Natural killer cell (primary cell): ENCODE results near the gene SERPINF2. TPM values are rescaled to one million over a fixed set of nuclear protein-coding genes. Genes with fewer than 3 reads are reported as not detected.

Source experiments
- ATAC-seq, 3 donors: fragments of 150-1000 bp in 2 of 3; fragments of 200-7000 bp in 1 of 3; cut with Tn5 transposase; 1 replicate in 1 of 3; 2 replicates in 2 of 3; pipeline ENCODE4 v1.10.0; 2021; ENCODE audit warnings: mild to moderate bottlenecking in 2 of 3, moderate library complexity in 2 of 3
- DNase-seq, 2 donors: peaks; one replicate each; pipeline versions ENCODE4 v3.0.0 to v3.0.0-alpha.2; 2013 to 2021; ENCODE audit warnings: mixed read lengths in 1 of 2
- H3K27ac ChIP-seq: one replicate; pipeline ENCODE4 v1.5.1; 2013; ENCODE audit warnings: mild to moderate bottlenecking, low read length
- H3K27me3 ChIP-seq: one replicate; pipeline ENCODE4 v1.6.1; 2013; ENCODE audit warnings: low read length; ENCODE audit not compliant: control insufficient read depth, insufficient read depth
- H3K36me3 ChIP-seq: one replicate; pipeline ENCODE4 v1.6.1; 2013; ENCODE audit warnings: low read length; ENCODE audit not compliant: control insufficient read depth, insufficient read depth
- H3K4me1 ChIP-seq: one replicate; pipeline ENCODE4 v1.6.1; 2013; ENCODE audit warnings: low read length; ENCODE audit not compliant: control insufficient read depth, insufficient read depth
- H3K4me3 ChIP-seq: one replicate; pipeline ENCODE4 v1.5.1; 2013; ENCODE audit warnings: low read length
- H3K9me3 ChIP-seq: one replicate; pipeline ENCODE4 v1.6.1; 2013; ENCODE audit warnings: low read length; ENCODE audit not compliant: control insufficient read depth, insufficient read depth
- H3K27ac Mint-ChIP-seq, 2 donors: one replicate each; pipeline ENCODE4 v1.8.0; 2022; ENCODE audit warnings: mild to moderate bottlenecking in 2 of 2, mixed read lengths in 2 of 2, moderate library complexity in 1 of 2
- H3K27me3 Mint-ChIP-seq, 2 donors: one replicate each; pipeline ENCODE4 v1.8.0; 2022; ENCODE audit warnings: low read depth in 2 of 2, mixed read lengths in 2 of 2
- H3K36me3 Mint-ChIP-seq: one replicate; pipeline ENCODE4 v1.8.0; 2022; ENCODE audit warnings: mixed read lengths
- H3K4me1 Mint-ChIP-seq, 2 donors: one replicate each; pipeline ENCODE4 v1.8.0; 2022; ENCODE audit warnings: mixed read lengths in 2 of 2
- H3K4me3 Mint-ChIP-seq: one replicate; pipeline ENCODE4 v1.8.0; 2022; ENCODE audit warnings: mild to moderate bottlenecking, moderate library complexity, mixed read lengths
- H3K9me3 Mint-ChIP-seq, 2 donors: one replicate each; pipeline ENCODE4 v1.8.0; 2022; ENCODE audit warnings: mixed read lengths in 2 of 2
- WGBS: methylation state at CpG from one replicate; pipeline ENCODE4 v1.1.7; 2013; ENCODE audit warnings: missing lambda C conversion rate; ENCODE audit not compliant: insufficient coverage; 5-methylcytosine and 5-hydroxymethylcytosine counted together
- intact Hi-C: fragments of 100-400 bp; cut with micrococcal nuclease; formaldehyde crosslinking; loops from one replicate; pipeline ENCODE4 v1.14.2; 2022
- total RNA-seq, 4 donors: library from RNA; stranded (reverse); fragments of 120-200 nt in 1 of 4; gene quantifications; one replicate each; pipeline versions ENCODE4 v1.2.3 to v1.2.4, GENCODE V29; 2013 to 2022
- TF ChIP-seq, protein P1 (sequence below): fragments of 200-600 bp; IDR thresholded peaks from one replicate; pipeline ENCODE4 v1.8.0; 2022; ENCODE audit warnings: antibody characterized with exemption

SERPINF2 gene
- total RNA-seq, 3 donors from 2014 or later (not counting 1 experiment from before 2014, with no cell fraction given): 0.47 to 0.84 (median 0.48) TPM

- Histone ChIP-seq H3K36me3 (no peaks in the 10 kb centered on the region), H3K4me1 (peaks cover 17% of the 10 kb centered on the region), H3K27ac (no peak overlapping the region), H3K27me3 (no peaks in the 10 kb centered on the region), H3K9me3 (no peaks in the 10 kb centered on the region), H3K4me3 (no peak overlapping the region)
- Mint-ChIP-seq H3K27me3 (peaks cover 0 to 8% of the 10 kb centered on the region in 2 donors), H3K9me3 (no peaks in the 10 kb centered on the region), H3K27ac (no peak overlapping the region), H3K36me3 (no peaks in the 10 kb centered on the region), H3K4me3 (no peak overlapping the region), H3K4me1 (peaks cover 0 to 15% of the 10 kb centered on the region in 2 donors)
- DNase-seq (no peak), ATAC-seq (no peak)
- intact Hi-C loops: no loop called here
- TF ChIP-seq, protein P1, sequence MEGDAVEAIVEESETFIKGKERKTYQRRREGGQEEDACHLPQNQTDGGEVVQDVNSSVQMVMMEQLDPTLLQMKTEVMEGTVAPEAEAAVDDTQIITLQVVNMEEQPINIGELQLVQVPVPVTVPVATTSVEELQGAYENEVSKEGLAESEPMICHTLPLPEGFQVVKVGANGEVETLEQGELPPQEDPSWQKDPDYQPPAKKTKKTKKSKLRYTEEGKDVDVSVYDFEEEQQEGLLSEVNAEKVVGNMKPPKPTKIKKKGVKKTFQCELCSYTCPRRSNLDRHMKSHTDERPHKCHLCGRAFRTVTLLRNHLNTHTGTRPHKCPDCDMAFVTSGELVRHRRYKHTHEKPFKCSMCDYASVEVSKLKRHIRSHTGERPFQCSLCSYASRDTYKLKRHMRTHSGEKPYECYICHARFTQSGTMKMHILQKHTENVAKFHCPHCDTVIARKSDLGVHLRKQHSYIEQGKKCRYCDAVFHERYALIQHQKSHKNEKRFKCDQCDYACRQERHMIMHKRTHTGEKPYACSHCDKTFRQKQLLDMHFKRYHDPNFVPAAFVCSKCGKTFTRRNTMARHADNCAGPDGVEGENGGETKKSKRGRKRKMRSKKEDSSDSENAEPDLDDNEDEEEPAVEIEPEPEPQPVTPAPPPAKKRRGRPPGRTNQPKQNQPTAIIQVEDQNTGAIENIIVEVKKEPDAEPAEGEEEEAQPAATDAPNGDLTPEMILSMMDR: no peak
- WGBS: 95% methylated on average over 22 of the region's 22 CpGs
These were observed 4.4 kb downstream of the SERPINF2 start for GRCh38 chr17:1746975-1747543.

DNA sequence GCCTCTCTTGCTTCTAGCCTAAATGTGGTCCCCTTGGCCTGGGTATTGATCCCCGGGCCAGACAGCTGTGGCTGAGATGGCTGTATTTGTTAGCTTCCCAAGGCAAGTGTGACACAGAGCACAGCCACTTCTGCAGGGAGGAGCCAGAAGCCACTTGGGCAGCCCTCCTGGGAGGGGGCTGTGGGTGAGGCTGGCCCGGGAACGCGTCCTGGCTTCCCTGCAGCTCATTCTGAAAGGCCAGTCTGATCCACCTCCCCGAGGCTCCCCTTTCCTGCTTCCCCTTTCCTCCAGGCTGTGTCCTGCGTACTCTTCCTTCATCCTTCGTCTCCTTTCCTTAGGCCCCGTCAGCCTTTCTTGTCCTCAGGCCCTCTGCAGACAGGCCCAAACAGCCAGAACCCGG is 8.0 kb downstream of the SERPINF2 start:
- Histone ChIP-seq H3K27ac (no peak overlapping the region), H3K9me3 (no peaks in the 10 kb centered on the region), H3K4me1 (peaks cover 27% of the 10 kb centered on the region), H3K4me3 (no peak overlapping the region), H3K36me3 (no peaks in the 10 kb centered on the region), H3K27me3 (no peaks in the 10 kb centered on the region)
- no peak for ATAC-seq
- DNase-seq: no peak
- H3K4me3 Mint-ChIP-seq: no peak overlapping the region
- no peaks in the 10 kb centered on the region for H3K9me3 Mint-ChIP-seq
- no peaks in the 10 kb centered on the region for H3K36me3 Mint-ChIP-seq
- TF ChIP-seq, protein P1: no peak
- WGBS: 92% methylated on average over 9 of the region's 9 CpGs
- H3K27me3 Mint-ChIP-seq: peaks cover 0 to 8% of the 10 kb centered on the region in 2 donors
- intact Hi-C loops: no loop called here
- peaks cover 0 to 23% of the 10 kb centered on the region in 2 donors for H3K4me1 Mint-ChIP-seq
- no peak overlapping the region for H3K27ac Mint-ChIP-seq

GRCh38 chr17:1752425-1753262 is 10.0 kb downstream of the SERPINF2 start:
- H3K36me3 ChIP-seq: no peaks in the 10 kb centered on the region
- intact Hi-C loops: no loop called here
- 48% methylated on average over 18 of the region's 18 CpGs for WGBS
- Mint-ChIP-seq H3K36me3 (no peaks in the 10 kb centered on the region), H3K27ac (peak overlapping the region in 1 of 2 donors; percentile 33), H3K9me3 (no peaks in the 10 kb centered on the region), H3K27me3 (peaks cover 6 to 13% of the 10 kb centered on the region in 2 donors), H3K4me1 (peaks cover 0 to 23% of the 10 kb centered on the region in 2 donors), H3K4me3 (no peak overlapping the region)
- H3K4me1 ChIP-seq: peaks cover 27% of the 10 kb centered on the region
- no peaks in the 10 kb centered on the region for H3K9me3 ChIP-seq
- no peak overlapping the region for H3K27ac ChIP-seq
- DNase-seq: no peak
- no peak overlapping the region for H3K4me3 ChIP-seq
- peak in 1 of 3 donors; percentile 45 for ATAC-seq
- no peaks in the 10 kb centered on the region for H3K27me3 ChIP-seq
- TF ChIP-seq, protein P1: no peak
